NCI-H748 (cell line): ENCODE data around the gene CCNT2.
A peak's percentile ranks its signal among the peaks of the same experiment; 100 is the strongest.
"Not testable (repeated sequence)": the region's sequence is repeated elsewhere in the genome, so short reads cannot be mapped to it uniquely, and the experiment has no call there.

Source experiments
- DNase-seq: peaks from one replicate; lab custom pipeline; 2025; ENCODE audit not compliant: unreplicated experiment; lab: John Stamatoyannopoulos, UW

The CCNT2 gene

GRCh38 chr2:134973241-134974138, 54.9 kb downstream of the CCNT2 start:
- no peak for DNase-seq

- DNase-seq, result no peak
These were observed 56.8 kb downstream of the CCNT2 start for GRCh38 chr2:134975281-134976009.

DNA sequence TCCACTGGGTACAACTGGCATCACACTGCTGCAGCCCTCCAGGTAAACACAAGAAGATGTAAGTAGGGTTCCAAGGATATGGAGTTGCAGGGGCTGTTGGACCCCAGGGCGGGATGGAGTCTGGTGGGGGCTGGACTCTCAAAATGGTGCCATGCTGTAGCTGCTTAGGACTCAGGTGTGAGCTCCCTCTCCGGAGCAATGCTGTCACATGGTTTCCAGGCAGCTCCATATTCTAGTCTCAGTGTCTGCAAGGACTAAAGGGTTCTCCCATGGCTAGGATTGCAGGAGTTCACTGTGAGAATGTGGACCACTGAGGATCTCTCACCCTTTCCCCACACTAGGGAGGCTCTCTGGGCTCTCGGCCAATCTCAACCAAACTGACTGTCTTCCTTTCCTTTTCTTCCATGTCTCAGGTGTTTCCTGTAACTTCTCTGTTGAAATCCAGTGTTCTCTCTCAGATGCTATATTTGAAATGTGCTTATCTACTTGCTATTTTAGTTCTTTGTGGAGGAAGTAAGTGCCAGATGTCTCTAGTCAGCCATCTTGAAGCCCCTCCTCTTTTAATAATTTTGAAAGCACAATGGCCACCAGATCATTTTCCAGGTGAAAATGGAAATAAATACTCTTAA, 57.6 kb downstream of the CCNT2 start:
- no peak for DNase-seq

DNA sequence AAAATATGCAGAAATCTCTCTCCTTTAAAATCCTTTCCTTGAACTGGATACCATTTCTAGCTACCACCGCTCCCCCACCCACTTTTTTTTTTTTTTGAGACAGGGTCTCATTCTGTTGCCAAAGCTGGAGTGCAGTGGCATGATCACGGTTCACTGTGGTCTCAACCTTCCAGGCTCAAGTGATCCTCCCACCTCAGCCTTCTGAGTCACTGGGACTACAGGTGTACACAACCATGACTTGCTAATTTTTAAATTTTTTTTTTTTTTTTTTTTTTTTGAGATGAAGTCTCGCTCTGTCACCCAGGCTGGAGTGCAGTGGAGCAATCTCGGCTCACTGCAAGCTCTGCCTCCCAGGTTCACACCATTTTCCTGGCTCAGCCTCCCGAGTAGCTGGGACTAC, 58.5 kb downstream of the CCNT2 start:
- DNase-seq, result not testable (repeated sequence)

GRCh38 chr2:134979221-134979620, 60.6 kb downstream of the CCNT2 start:
- no peak for DNase-seq

- DNase-seq, result no peak
These were observed 62.0 kb downstream of the CCNT2 start for GRCh38 chr2:134980639-134981038.

- no peak for DNase-seq
These were observed 64.0 kb downstream of the CCNT2 start for GRCh38 chr2:134982603-134983002.

DNA sequence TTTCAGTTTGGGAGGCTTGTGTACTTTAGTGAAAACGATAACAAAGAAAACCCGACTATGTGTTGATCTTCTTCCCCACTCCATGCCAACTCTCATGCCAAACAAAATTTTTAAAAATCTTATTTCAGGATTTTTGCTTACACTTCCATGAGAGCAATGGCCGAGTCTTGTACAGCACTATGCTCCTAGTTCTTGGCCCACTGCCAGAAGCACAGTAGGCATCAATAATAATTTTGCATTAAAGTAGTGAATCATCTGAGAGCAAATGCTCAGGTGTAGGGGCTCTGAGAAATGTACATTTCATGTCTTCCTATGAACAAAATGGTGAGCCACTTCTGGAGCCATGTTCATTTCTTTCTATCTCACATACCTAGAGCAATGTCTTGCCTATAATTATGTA, 66.4 kb downstream of the CCNT2 start:
- peak; percentile 3 for DNase-seq

GRCh38 chr2:134988994-134989605, 70.5 kb downstream of the CCNT2 start:
- peak; percentile 14 for DNase-seq

GRCh38 chr2:134999521-134999920, 80.9 kb downstream of the CCNT2 start:
- DNase-seq, result peak; percentile 5

GRCh38 chr2:135002836-135003235, 84.2 kb downstream of the CCNT2 start:
- no peak for DNase-seq

GRCh38 chr2:135004005-135004746, 85.6 kb downstream of the CCNT2 start:
- DNase-seq, result peak; percentile 73

GRCh38 chr2:135005753-135006152, 87.1 kb downstream of the CCNT2 start:
- DNase-seq, result no peak
